ENCODE results near the gene THBS4.

- TF ChIP-seq PATZ1 (CRISPR knock-in tag; IDR thresholded peaks at IDR 0.05; ENCODE audit: borderline replicate concordance) (no peak), ZFP30 (CRISPR knock-in tag; IDR thresholded peaks at IDR 0.05) (no peak)
These were observed 94.0 kb downstream of the THBS4 start for GRCh38 chr5:80129146-80129545.

Data from SK-N-SH treated with all-trans-retinoic acid at 6 μM for 48 hours (cell line).